Mammary epithelial cell (primary cell): ENCODE measurements around the gene PRR35.

Experiments
- CTCF ChIP-seq, 2 donors: IDR thresholded peaks in 1 of 2; conservative IDR thresholded peaks in 1 of 2; 2 replicates each; pipeline ENCODE4 v1.5.1; 2011 to 2012; ENCODE audit warnings: inconsistent platforms in 2 of 2, low read length in 2 of 2, mild to moderate bottlenecking in 2 of 2, control low read depth in 1 of 2, low read depth in 1 of 2; ENCODE audit not compliant: insufficient read depth in 1 of 2; ENCODE audit errors: extremely low read depth in 1 of 2
- EZH2 ChIP-seq: IDR thresholded peaks from 2 replicates; pipeline ENCODE4 v1.6.1; 2012; ENCODE audit warnings: low read length, inconsistent platforms, borderline replicate concordance

DNA sequence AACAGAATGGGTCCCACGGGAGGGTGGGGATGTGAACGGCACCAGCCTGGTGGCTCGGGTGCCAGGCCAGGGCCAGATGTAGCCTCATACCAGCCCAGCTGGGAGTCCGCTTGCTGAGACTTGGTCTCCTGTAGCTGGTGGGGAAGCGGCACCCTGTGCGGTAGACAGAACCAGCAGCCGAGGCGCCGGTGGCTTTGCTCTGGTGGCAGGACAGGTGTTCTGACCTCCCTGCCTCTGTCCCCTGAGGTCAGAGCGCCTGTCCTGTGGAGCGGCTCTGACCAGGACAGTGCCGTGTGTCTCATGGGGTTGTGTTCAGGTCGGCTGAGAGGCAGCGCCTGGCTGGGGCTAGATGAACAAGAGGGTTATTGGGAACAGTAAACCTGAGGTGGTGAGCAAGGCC lies 49.8 kb downstream of the PRR35 start:
- TF ChIP-seq CTCF (conservative IDR thresholded peaks at IDR 0.05 in 1 of 2, IDR thresholded peaks at IDR 0.05 in 1 of 2; ENCODE audit: extremely low read depth in 1 of 2, insufficient read depth in 1 of 2, low read depth in 1 of 2, low read length in 2 of 2) (no peak), EZH2 (no peak)
